ENCODE results near the gene SLC9A9. TPM values are rescaled to one million over a fixed set of nuclear protein-coding genes. Genes with fewer than 3 reads are reported as not detected.

SLC9A9 gene
- total RNA-seq, 1 donor: 3.5 TPM

- no peak for DNase-seq (ENCODE audit: low read depth)
- H3K4me3 ChIP-seq (ENCODE audit: low read depth, low read length): no peak overlapping the region
- TF ChIP-seq, protein P1, sequence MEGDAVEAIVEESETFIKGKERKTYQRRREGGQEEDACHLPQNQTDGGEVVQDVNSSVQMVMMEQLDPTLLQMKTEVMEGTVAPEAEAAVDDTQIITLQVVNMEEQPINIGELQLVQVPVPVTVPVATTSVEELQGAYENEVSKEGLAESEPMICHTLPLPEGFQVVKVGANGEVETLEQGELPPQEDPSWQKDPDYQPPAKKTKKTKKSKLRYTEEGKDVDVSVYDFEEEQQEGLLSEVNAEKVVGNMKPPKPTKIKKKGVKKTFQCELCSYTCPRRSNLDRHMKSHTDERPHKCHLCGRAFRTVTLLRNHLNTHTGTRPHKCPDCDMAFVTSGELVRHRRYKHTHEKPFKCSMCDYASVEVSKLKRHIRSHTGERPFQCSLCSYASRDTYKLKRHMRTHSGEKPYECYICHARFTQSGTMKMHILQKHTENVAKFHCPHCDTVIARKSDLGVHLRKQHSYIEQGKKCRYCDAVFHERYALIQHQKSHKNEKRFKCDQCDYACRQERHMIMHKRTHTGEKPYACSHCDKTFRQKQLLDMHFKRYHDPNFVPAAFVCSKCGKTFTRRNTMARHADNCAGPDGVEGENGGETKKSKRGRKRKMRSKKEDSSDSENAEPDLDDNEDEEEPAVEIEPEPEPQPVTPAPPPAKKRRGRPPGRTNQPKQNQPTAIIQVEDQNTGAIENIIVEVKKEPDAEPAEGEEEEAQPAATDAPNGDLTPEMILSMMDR (IDR thresholded peaks at IDR 0.05; ENCODE audit: insufficient read depth, low read depth, low read length): no peak
Observed at GRCh38 chr3:143859465-143860203, 11.4 kb upstream of the SLC9A9 start.

DNA sequence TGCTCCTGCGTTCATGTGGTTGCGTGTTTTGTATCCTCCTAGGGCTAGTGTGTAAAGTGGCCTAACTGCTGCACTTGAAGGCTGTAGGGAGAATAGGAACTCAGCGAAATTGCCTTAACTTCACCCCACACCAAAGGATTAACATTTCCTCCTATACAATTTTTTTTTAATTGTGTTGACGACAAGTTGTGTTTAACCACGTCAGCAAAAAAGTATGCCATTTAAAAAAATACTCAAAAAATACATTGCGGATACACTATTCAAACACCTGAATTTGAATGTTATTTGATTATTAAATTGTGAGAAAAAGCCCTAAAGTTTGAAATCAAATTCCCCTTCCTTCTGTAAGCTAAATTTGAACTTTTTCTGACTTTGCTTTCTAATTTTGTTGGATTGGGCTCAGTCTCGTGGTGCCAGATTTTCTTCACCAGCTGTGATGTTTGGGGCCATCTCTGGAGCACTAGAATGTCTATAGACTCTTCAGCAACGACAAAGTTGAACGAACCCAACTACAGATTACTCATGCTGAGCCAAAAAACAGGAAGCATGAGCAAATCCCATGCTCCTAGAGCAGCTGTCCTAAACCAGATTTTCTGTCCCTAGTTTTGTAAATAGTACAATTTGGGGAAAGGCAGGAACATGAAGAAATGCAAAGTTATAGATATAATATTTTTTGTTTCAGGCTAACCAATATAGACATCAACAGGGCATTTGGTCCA lies 8.1 kb upstream of the SLC9A9 start:
- H3K4me3 ChIP-seq (ENCODE audit: low read depth, low read length): no peak overlapping the region
- TF ChIP-seq, protein P1 (IDR thresholded peaks at IDR 0.05; ENCODE audit: insufficient read depth, low read depth, low read length): no peak
- no peak for DNase-seq (ENCODE audit: low read depth)

DNA sequence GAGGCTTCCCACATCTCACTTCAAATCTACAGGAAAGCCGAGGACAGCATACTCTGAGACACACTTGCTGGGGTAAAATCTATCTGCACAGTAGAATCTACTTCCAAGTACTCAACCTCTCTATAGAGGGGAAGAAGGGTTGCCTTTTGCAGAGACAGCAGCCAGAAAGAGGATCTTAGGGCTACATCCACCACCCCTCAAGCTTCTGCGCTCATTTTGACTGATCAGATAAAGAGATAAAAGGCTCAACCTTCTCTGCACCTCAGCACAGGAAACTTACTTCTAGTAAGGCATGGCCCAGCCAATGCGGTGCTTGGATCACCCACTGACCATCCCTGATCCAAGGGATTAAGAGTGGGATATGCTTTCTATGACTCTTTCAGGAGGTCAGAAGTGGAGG lies 6.9 kb upstream of the SLC9A9 start:
- H3K4me3 ChIP-seq (ENCODE audit: low read depth, low read length): no peak overlapping the region
- TF ChIP-seq, protein P1 (IDR thresholded peaks at IDR 0.05; ENCODE audit: insufficient read depth, low read depth, low read length): no peak
- DNase-seq (ENCODE audit: low read depth): no peak

GRCh38 chr3:143851331-143852017 lies 3.2 kb upstream of the SLC9A9 start:
- no peak for DNase-seq (ENCODE audit: low read depth)
- H3K4me3 ChIP-seq (ENCODE audit: low read depth, low read length): no peak overlapping the region
- TF ChIP-seq, protein P1 (IDR thresholded peaks at IDR 0.05; ENCODE audit: insufficient read depth, low read depth, low read length): no peak

GRCh38 chr3:143850877-143851276 lies 2.6 kb upstream of the SLC9A9 start:
- TF ChIP-seq, protein P1 (IDR thresholded peaks at IDR 0.05; ENCODE audit: insufficient read depth, low read depth, low read length): no peak
- DNase-seq (ENCODE audit: low read depth): no peak
- H3K4me3 ChIP-seq (ENCODE audit: low read depth, low read length): no peak overlapping the region

- TF ChIP-seq, protein P1 (IDR thresholded peaks at IDR 0.05; ENCODE audit: insufficient read depth, low read depth, low read length): no peak
- no peak overlapping the region for H3K4me3 ChIP-seq (ENCODE audit: low read depth, low read length)
- DNase-seq (ENCODE audit: low read depth): peak; percentile 86
Observed at GRCh38 chr3:143849854-143850549, 1.7 kb upstream of the SLC9A9 start.
